HG02588 (cell line): ENCODE results near the gene PRKCZ.
"Not testable (repeated sequence)": the region's sequence is repeated elsewhere in the genome, so short reads cannot be mapped to it uniquely, and the experiment has no call there.

Source experiments
- ATAC-seq: cut with Tn5 transposase; IDR thresholded peaks from one replicate; pipeline ENCODE4 v1.9.1; 2021; ENCODE audit warnings: mild to moderate bottlenecking, moderate library complexity; ENCODE audit not compliant: unreplicated experiment

The PRKCZ gene

GRCh38 chr1:2133039-2133878 is 83.0 kb downstream of the PRKCZ start:
- ATAC-seq: peak; percentile 71

GRCh38 chr1:2133879-2134215 is 83.6 kb downstream of the PRKCZ start:
- no peak for ATAC-seq

- ATAC-seq: no peak
Measured at GRCh38 chr1:2134266-2134620, 84.0 kb downstream of the PRKCZ start.

- ATAC-seq: no peak
Measured at GRCh38 chr1:2134621-2135307, 84.6 kb downstream of the PRKCZ start.

GRCh38 chr1:2135441-2135841 is 85.2 kb downstream of the PRKCZ start:
- ATAC-seq: no peak

- ATAC-seq: no peak
Measured at GRCh38 chr1:2135941-2136340, 85.7 kb downstream of the PRKCZ start.

GRCh38 chr1:2136386-2137235 is 86.4 kb downstream of the PRKCZ start:
- no peak for ATAC-seq

- ATAC-seq: no peak
Measured at GRCh38 chr1:2137257-2138121, 87.3 kb downstream of the PRKCZ start.

GRCh38 chr1:2139156-2139555 is 88.9 kb downstream of the PRKCZ start:
- ATAC-seq: not testable (repeated sequence)

- ATAC-seq: no peak
Measured at GRCh38 chr1:2141025-2141424, 90.8 kb downstream of the PRKCZ start.

GRCh38 chr1:2143814-2144500 is 93.7 kb downstream of the PRKCZ start:
- ATAC-seq: no peak

GRCh38 chr1:2144501-2145090 is 94.4 kb downstream of the PRKCZ start:
- no peak for ATAC-seq

GRCh38 chr1:2145946-2146835 is 96.0 kb downstream of the PRKCZ start:
- ATAC-seq: no peak

GRCh38 chr1:2146836-2147517 is 96.8 kb downstream of the PRKCZ start:
- ATAC-seq: no peak

- not testable (repeated sequence) for ATAC-seq
Measured at GRCh38 chr1:2147869-2148268, 97.7 kb downstream of the PRKCZ start.

GRCh38 chr1:2148691-2149090 is 98.5 kb downstream of the PRKCZ start:
- no peak for ATAC-seq

- ATAC-seq: no peak
Measured at GRCh38 chr1:2150801-2151200, 100.6 kb downstream of the PRKCZ start.

- no peak for ATAC-seq
Measured at GRCh38 chr1:2151252-2151651, 101.0 kb downstream of the PRKCZ start.
